K562 (cell line): ENCODE results near the gene RNF145. TPM values are rescaled to one million over a fixed set of nuclear protein-coding genes. Genes with fewer than 3 reads are reported as not detected.

ENCODE experiments used
- ARID1B ChIP-seq: fragments of 450-650 bp; IDR thresholded peaks from 2 replicates; pipeline ENCODE4 v1.6.1; 2016; ENCODE audit warnings: antibody characterized with exemption, mild to moderate bottlenecking, inconsistent platforms
- ATF4 ChIP-seq: fragments of 450-650 bp; formaldehyde crosslinking; IDR thresholded peaks from 2 replicates; pipeline ENCODE4 v1.4.0; 2022; ENCODE audit warnings: mild to moderate bottlenecking, moderate library complexity
- CC2D1A ChIP-seq: fragments of 450-650 bp; IDR thresholded peaks from 2 replicates; pipeline ENCODE4 v1.6.1; 2017; ENCODE audit warnings: mild to moderate bottlenecking
- EP300 ChIP-seq: IDR thresholded peaks from 2 replicates; pipeline ENCODE4 v1.6.1; 2012; ENCODE audit warnings: low read length, improper control_type of control experiment
- FOSL1 ChIP-seq: fragments of 200-800 bp; sonication (Bioruptor generic); conservative IDR thresholded peaks from 2 replicates; pipeline ENCODE4 v1.6.1; 2016; ENCODE audit warnings: missing genetic modification characterization, missing compliant biosample characterization
- HDAC3 ChIP-seq: fragments of 450-650 bp; IDR thresholded peaks from 2 replicates; pipeline ENCODE4 v1.6.1; 2018; ENCODE audit warnings: borderline replicate concordance, mild to moderate bottlenecking, moderate library complexity; ENCODE audit not compliant: partially characterized antibody
- HLTF ChIP-seq: fragments of 450-650 bp; IDR thresholded peaks from 2 replicates; pipeline ENCODE4 v1.6.1; 2016
- JUN ChIP-seq, 2 experiments: sonication (generic) in 1 of 2; formaldehyde crosslinking in 1 of 2; IDR thresholded peaks; 2 replicates each; pipeline versions ENCODE4 v1.6.1 to v1.8.0; 2012 to 2022; ENCODE audit warnings: borderline replicate concordance in 2 of 2, mild to moderate bottlenecking in 2 of 2, improper control_type of control experiment in 1 of 2, low read depth in 1 of 2, low read length in 1 of 2, missing genetic modification reagents in 1 of 2
- MEIS2 ChIP-seq: fragments of 450-650 bp; IDR thresholded peaks from 2 replicates; pipeline ENCODE4 v1.6.1; 2014; ENCODE audit warnings: mild to moderate bottlenecking; ENCODE audit not compliant: partially characterized antibody
- MITF ChIP-seq: IDR thresholded peaks from 2 replicates; pipeline ENCODE4 v1.6.1; 2014; ENCODE audit warnings: antibody characterized with exemption
- SETDB1 ChIP-seq: IDR thresholded peaks from one replicate; pipeline ENCODE4 v1.6.1; 2012; ENCODE audit warnings: low read length, control low read depth, inconsistent platforms
- SMARCB1 ChIP-seq: IDR thresholded peaks from 2 replicates; pipeline ENCODE4 v1.6.1; 2011; ENCODE audit warnings: improper control_type of control experiment, low read depth; ENCODE audit not compliant: insufficient read length
- SOX6 ChIP-seq: fragments of 450-650 bp; IDR thresholded peaks from 2 replicates; pipeline ENCODE4 v1.6.1; 2014; ENCODE audit warnings: mild to moderate bottlenecking
- ZBTB17 ChIP-seq: fragments of 450-650 bp; formaldehyde crosslinking; IDR thresholded peaks from 2 replicates; pipeline ENCODE4 v1.4.0; 2020; ENCODE audit warnings: mild to moderate bottlenecking
- ZBTB8A ChIP-seq: fragments of 450-650 bp; IDR thresholded peaks from 2 replicates; pipeline ENCODE4 v1.6.1; 2018; ENCODE audit warnings: mild to moderate bottlenecking, moderate library complexity; ENCODE audit not compliant: partially characterized antibody
- ZC3H11A ChIP-seq: IDR thresholded peaks from 2 replicates; pipeline ENCODE4 v1.6.1; 2012; ENCODE audit warnings: low read depth, low read length, improper control_type of control experiment
- ZEB2 ChIP-seq: fragments of 450-650 bp; IDR thresholded peaks from 2 replicates; pipeline ENCODE4 v1.6.1; 2016
- ZNF165 ChIP-seq: fragments of 250-450 bp; sonication (Bioruptor Pico); IDR thresholded peaks from 2 replicates; pipeline ENCODE4 v1.4.0; 2020; ENCODE audit warnings: borderline replicate concordance
- ZNF511 ChIP-seq: sonication (generic); formaldehyde crosslinking; IDR thresholded peaks from 2 replicates; pipeline ENCODE4 v1.8.0; 2022; ENCODE audit warnings: mild to moderate bottlenecking, missing genetic modification reagents
- polyA plus RNA-seq, 8 experiments: library from polyadenylated mRNA; depleted of rRNA in 4 of 8; stranded (reverse) in 5 of 8; unstranded in 3 of 8; fragments of >200 nt; fragmentation: Nextera tagmentation in 2 of 8; fragmentation: Illumina TruSeq in 1 of 8; extraction: Ambion mirVana in 2 of 8; extraction: Trizol in 1 of 8; gene quantifications; 2 replicates each; pipeline versions ENCODE4 v1.2.1 to v1.2.3, GENCODE V29; 2011 to 2014; ENCODE audit warnings: inconsistent platforms in 1 of 8, missing spikeins in 1 of 8
- total RNA-seq, 7 experiments: library from RNA; depleted of rRNA in 6 of 7; stranded (reverse); fragments of >200 nt in 6 of 7; fragmentation: Illumina TruSeq in 2 of 7; extraction: Trizol in 2 of 7; gene quantifications; 2 replicates each; pipeline versions ENCODE4 v1.2.1 to v1.2.3, GENCODE V29; 2011 to 2021; ENCODE audit warnings: low replicate concordance in 1 of 7
- TF ChIP-seq, protein P1 (sequence below): fragments of 450-650 bp; IDR thresholded peaks from 2 replicates; pipeline ENCODE4 v1.6.1; 2016
- TF ChIP-seq, protein P2 (sequence below): fragments of 250-450 bp; sonication (Bioruptor Pico); IDR thresholded peaks from 2 replicates; pipeline ENCODE4 v1.8.0; 2022; ENCODE audit warnings: moderate library complexity, mild to moderate bottlenecking, inconsistent platforms
- TF ChIP-seq, protein P3 (sequence below): fragments of 250-450 bp; sonication (Bioruptor Pico); IDR thresholded peaks from 2 replicates; pipeline ENCODE4 v1.6.1; 2021; ENCODE audit warnings: mild to moderate bottlenecking

Gene RNF145
- total and polyA plus RNA-seq, 9 of the 15 experiments (the other 6 are each of a cell fraction or from before 2014, with no cell fraction given) = 13.6 to 40.7 (median 25.4) TPM

DNA sequence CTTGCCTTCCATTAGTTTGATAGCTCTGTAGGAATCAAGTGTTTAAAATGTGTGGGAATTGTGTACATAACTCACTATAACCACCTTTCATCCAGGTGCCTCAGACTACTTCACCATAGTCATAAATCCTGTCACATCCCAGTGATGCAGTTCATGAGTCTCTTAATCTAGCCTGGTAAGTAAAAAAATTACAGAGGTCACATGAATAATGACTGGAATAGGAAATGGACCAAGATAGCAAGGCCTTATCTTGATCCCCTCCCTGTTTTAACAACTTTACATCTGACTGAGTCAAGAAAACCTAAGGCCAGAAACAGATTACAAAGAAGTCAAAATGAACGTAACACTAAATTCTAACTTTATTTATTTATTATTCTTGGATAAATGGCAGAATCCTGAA, 1.5 kb upstream of the RNF145 start (continued):
- no peak for TF ChIP-seq SMARCB1
- no peak for TF ChIP-seq ZC3H11A
- TF ChIP-seq ZNF165 (CRISPR knock-in tag) = no peak
- TF ChIP-seq ZBTB8A = no peak
- peak; percentile 61; the same call in 1 of the 2 replicates for TF ChIP-seq FOSL1 (tag)
- TF ChIP-seq ZNF511 (CRISPR knock-in tag) = no peak
- TF ChIP-seq, protein P1, sequence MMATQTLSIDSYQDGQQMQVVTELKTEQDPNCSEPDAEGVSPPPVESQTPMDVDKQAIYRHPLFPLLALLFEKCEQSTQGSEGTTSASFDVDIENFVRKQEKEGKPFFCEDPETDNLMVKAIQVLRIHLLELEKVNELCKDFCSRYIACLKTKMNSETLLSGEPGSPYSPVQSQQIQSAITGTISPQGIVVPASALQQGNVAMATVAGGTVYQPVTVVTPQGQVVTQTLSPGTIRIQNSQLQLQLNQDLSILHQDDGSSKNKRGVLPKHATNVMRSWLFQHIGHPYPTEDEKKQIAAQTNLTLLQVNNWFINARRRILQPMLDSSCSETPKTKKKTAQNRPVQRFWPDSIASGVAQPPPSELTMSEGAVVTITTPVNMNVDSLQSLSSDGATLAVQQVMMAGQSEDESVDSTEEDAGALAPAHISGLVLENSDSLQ = peak; percentile 36
- TF ChIP-seq SOX6 = 0 out of 2 replicates have a peak, but pooled peaks have one; percentile 28
- no peak for TF ChIP-seq HDAC3
- TF ChIP-seq ATF4 (CRISPR knock-in tag) = no peak
- TF ChIP-seq EP300 = peak; percentile 55
- TF ChIP-seq MITF = 0 out of 2 replicates have a peak, but pooled peaks have one; percentile 31
- no peak for TF ChIP-seq ZBTB17 (CRISPR knock-in tag)
- peak; percentile 37; the same call in 1 of the 2 replicates for TF ChIP-seq ARID1B
- TF ChIP-seq ZEB2 = no peak
- no peak for TF ChIP-seq SETDB1
- TF ChIP-seq MEIS2 = peak; percentile 83
- TF ChIP-seq, protein P2, sequence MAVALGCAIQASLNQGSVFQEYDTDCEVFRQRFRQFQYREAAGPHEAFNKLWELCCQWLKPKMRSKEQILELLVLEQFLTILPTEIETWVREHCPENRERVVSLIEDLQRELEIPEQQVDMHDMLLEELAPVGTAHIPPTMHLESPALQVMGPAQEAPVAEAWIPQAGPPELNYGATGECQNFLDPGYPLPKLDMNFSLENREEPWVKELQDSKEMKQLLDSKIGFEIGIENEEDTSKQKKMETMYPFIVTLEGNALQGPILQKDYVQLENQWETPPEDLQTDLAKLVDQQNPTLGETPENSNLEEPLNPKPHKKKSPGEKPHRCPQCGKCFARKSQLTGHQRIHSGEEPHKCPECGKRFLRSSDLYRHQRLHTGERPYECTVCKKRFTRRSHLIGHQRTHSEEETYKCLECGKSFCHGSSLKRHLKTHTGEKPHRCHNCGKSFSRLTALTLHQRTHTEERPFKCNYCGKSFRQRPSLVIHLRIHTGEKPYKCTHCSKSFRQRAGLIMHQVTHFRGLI (CRISPR knock-in tag) = no peak
- TF ChIP-seq, protein P3, sequence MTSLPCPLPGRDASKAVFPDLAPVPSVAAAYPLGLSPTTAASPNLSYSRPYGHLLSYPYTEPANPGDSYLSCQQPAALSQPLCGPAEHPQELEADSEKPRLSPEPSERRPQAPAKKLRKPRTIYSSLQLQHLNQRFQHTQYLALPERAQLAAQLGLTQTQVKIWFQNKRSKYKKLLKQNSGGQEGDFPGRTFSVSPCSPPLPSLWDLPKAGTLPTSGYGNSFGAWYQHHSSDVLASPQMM = no peak
- TF ChIP-seq HLTF = no peak
- TF ChIP-seq CC2D1A = no peak
- 0 out of 2 replicates have a peak, but pooled peaks have one; percentile 15 for TF ChIP-seq JUN (IDR thresholded peaks at IDR 0.05; ENCODE audit: borderline replicate concordance, low read depth, low read length)
- no peak for TF ChIP-seq JUN (CRISPR knock-in tag; IDR thresholded peaks at IDR 0.05; ENCODE audit: borderline replicate concordance)
